ENCODE data around the gene SLC13A4.

DNA sequence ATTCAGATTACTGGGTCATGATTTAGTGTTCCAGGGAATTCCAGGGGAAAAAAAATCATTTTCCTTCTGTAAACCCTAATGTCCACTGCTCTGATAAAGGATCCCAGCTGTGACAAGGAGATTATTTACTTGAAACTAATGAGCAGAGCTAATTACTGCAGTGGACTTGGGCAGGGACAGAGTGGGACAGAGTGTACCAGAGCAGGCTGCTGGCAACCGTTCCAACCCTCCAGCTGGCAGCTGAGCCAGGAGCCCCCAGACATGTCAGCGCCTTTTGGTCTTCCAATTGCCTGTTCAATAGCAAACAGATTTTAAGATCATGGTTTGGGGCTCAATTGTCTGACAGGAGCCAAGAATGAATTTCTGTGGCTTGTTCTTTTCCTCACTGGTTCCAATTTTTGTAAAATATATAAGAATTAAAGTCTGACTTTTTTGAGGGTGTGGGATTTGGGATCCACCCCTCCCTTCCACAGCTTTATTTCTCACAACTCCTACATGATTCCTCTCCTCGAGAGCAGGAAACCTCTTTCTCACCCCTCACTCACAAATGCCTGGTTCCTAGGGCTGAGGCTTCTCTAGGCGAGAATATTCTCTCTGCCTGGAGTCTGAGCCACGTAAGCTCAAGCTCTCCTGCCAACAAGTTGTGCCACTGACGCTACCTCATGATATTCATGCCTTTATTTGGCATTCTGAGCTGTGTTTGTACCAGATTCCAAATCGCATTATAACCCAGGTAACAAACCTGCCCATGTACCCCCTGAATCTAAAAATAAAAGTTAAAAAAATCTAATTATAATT, 41.2 kb upstream of the SLC13A4 start:
- TF ChIP-seq, protein P1, sequence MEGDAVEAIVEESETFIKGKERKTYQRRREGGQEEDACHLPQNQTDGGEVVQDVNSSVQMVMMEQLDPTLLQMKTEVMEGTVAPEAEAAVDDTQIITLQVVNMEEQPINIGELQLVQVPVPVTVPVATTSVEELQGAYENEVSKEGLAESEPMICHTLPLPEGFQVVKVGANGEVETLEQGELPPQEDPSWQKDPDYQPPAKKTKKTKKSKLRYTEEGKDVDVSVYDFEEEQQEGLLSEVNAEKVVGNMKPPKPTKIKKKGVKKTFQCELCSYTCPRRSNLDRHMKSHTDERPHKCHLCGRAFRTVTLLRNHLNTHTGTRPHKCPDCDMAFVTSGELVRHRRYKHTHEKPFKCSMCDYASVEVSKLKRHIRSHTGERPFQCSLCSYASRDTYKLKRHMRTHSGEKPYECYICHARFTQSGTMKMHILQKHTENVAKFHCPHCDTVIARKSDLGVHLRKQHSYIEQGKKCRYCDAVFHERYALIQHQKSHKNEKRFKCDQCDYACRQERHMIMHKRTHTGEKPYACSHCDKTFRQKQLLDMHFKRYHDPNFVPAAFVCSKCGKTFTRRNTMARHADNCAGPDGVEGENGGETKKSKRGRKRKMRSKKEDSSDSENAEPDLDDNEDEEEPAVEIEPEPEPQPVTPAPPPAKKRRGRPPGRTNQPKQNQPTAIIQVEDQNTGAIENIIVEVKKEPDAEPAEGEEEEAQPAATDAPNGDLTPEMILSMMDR (optimal IDR thresholded peaks at IDR 0.05 in 1 of 3, IDR thresholded peaks at IDR 0.05 in 1 of 3, conservative IDR thresholded peaks at IDR 0.05 in 1 of 3; ENCODE audit: extremely low read depth in 1 of 3, insufficient read depth in 2 of 3, low read length in 3 of 3): no peak
- no peak for TF ChIP-seq EZH2 (IDR thresholded peaks at IDR 0.05; ENCODE audit: low read length)

Measured in keratinocyte (primary cell).